Chondrocyte (in vitro differentiated cells): ENCODE measurements around the gene ANXA3. TPM values are rescaled to one million over a fixed set of nuclear protein-coding genes. Genes with fewer than 3 reads are reported as not detected.
A peak's percentile ranks its signal among the peaks of the same experiment; 100 is the strongest.
"Not testable (repeated sequence)": the region's sequence is repeated elsewhere in the genome, so short reads cannot be mapped to it uniquely, and the experiment has no call there.

Source experiments
- DNase-seq: peaks from one replicate; pipeline ENCODE4 v3.0.0; 2021; ENCODE audit warnings: mixed read lengths, low spot score
- H3K27ac Mint-ChIP-seq: one replicate; pipeline ENCODE4 v1.8.0; 2021; ENCODE audit warnings: mild to moderate bottlenecking, moderate library complexity, mixed read lengths; ENCODE audit not compliant: unreplicated experiment
- H3K27me3 Mint-ChIP-seq: 2 replicates; pipeline ENCODE4 v1.8.0; 2021; ENCODE audit warnings: low read depth, mixed read lengths
- H3K36me3 Mint-ChIP-seq: 2 replicates; pipeline ENCODE4 v1.8.0; 2021; ENCODE audit warnings: low read depth, mixed read lengths
- H3K4me1 Mint-ChIP-seq: 2 replicates; pipeline ENCODE4 v1.8.0; 2021; ENCODE audit warnings: low read depth, mild to moderate bottlenecking, mixed read lengths
- H3K4me3 Mint-ChIP-seq: one replicate; pipeline ENCODE4 v1.8.0; 2021; ENCODE audit warnings: mild to moderate bottlenecking, moderate library complexity, mixed read lengths; ENCODE audit not compliant: unreplicated experiment
- H3K9me3 Mint-ChIP-seq: 2 replicates; pipeline ENCODE4 v1.8.0; 2021; ENCODE audit warnings: low read depth, mixed read lengths
- CTCF ChIP-seq: fragments of 200-600 bp; sonication (generic); IDR thresholded peaks from 2 replicates; pipeline ENCODE4 v1.5.0; 2021; ENCODE audit warnings: antibody characterized with exemption, mild to moderate bottlenecking, moderate library complexity
- long read RNA-seq: library from polyadenylated mRNA; stranded (forward); transcript quantifications from one replicate; pipeline ENCODE4 v2.0.0, GENCODE V29; 2021
- total RNA-seq: library from RNA; stranded (reverse); gene quantifications from 3 replicates; pipeline ENCODE4 v1.2.1, GENCODE V29; 2021

The ANXA3 gene
- total RNA-seq, result 3.7 to 22.0 TPM (median 21.9 TPM) in 3 replicates
- long read RNA-seq, transcript ANXA3-201 (13 exons, 1,657 nt), result major isoform, 33 of 38 reads
- long read RNA-seq, partial matches to known transcripts, result 1 of 38 reads
- long read RNA-seq, other reads (novel, unspliced or antisense), result 4 of 38 reads

DNA sequence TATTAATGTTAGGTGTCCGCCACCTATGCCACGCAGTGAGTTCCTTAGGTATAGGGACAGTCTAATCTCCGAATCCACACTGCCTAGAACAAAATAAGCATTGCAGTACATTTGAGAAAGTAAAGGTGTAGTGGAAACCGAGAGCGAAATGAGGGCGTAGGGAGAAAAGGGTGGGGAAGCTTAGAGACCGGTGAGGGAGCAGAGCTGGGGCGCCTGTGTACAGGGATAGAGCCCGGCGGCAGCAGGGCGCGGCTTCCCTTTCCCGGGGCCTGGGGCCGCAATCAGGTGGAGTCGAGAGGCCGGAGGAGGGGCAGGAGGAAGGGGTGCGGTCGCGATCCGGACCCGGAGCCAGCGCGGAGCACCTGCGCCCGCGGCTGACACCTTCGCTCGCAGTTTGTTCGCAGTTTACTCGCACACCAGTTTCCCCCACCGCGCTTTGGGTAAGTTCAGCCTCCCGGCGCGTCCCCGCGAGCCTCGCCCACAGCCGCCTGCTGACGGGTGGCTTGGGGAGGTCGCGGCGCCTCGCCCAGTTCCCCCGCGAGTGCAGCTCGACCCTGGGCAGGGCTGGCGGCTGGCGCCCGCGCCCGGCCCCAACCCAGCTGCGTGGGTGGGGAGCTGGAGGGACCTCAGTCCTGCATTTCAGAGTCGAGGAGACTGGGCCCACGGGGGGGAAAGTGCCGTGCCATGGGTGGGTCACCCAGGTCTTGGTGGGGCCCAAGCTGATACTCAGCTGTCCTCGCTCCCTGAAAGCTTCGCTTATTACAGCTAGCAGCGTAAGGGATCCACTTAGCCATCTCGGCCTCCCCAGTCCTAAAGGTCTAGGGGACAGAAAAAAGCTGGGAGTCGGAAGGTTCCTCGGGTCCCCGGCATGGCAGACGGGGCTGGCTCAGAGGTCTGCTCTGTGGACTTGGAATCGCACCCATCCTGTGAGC, at the start of gene ANXA3:
Gene ANXA3, plus strand, starts transcription at position 351 of the 932 bp plus-strand sequence. CDS start 2,704 bp downstream, outside the sequence.
- Mint-ChIP-seq H3K36me3 (peaks cover 4% of the 10 kb centered on the region), H3K9me3 (no peaks in the 10 kb centered on the region), H3K27ac (peak within 1 kb of the TSS; percentile 30), H3K4me1 (peaks cover 26% of the 10 kb centered on the region), H3K4me3 (peak within 1 kb of the TSS; percentile 77), H3K27me3 (no peaks in the 10 kb centered on the region)
- TF ChIP-seq CTCF, result peak; percentile 35
- no peak for DNase-seq

DNA sequence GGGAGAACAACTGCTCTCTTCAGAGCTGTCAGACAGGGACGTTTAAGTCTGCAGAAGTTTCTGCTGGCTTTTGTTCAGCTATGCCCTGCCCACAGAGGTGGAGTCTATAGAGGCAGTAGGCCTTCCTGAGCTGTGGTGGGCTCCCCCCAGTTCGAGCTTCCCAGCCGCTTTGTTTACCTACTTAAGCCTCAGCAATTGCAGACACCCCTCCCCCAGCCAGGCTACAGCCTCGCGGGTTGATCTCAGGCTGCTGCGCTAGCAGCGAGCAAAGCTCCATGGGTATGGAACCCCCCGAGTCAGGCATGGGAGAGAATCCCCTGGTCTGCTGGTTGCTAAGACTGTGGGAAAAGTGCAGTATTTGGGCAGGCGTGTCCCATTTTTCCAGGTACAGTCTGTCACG, 45.3 kb upstream of the ANXA3 start:
- H3K4me3 Mint-ChIP-seq, H3K4me1 Mint-ChIP-seq, H3K36me3 Mint-ChIP-seq, H3K27me3 Mint-ChIP-seq, H3K27ac Mint-ChIP-seq, H3K9me3 Mint-ChIP-seq, DNase-seq: not testable (repeated sequence)

DNA sequence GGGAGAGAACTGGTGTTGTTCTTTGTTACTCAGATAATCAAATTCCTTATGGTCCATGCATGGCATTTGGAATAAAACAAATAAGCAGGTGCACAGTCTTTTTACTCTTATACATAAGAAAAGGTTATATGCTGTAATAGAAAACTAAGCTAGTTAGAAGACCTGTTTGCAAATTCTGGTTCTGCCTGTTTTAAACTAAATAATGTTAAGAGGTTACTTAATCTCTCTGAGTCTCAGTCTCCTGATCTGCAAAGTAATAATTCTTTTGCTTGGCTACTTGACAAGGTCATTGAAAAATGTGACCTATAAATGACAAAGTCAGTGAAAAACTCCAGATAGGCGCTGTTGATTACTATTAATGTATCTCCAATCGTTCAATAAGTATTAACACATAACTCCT, 42.5 kb upstream of the ANXA3 start:
- DNase-seq, result no peak
- Mint-ChIP-seq H3K9me3 (peaks cover 2% of the 10 kb centered on the region), H3K36me3 (peaks cover 2% of the 10 kb centered on the region), H3K4me3 (no peak overlapping the region), H3K4me1 (no peaks in the 10 kb centered on the region), H3K27me3 (no peaks in the 10 kb centered on the region), H3K27ac (no peak overlapping the region)
- TF ChIP-seq CTCF, result no peak

- Mint-ChIP-seq H3K4me3 (no peak overlapping the region), H3K9me3 (peaks cover 2% of the 10 kb centered on the region), H3K36me3 (peaks cover 2% of the 10 kb centered on the region), H3K27me3 (no peaks in the 10 kb centered on the region), H3K27ac (no peak overlapping the region), H3K4me1 (no peaks in the 10 kb centered on the region)
- no peak for TF ChIP-seq CTCF
- no peak for DNase-seq
Observed at GRCh38 chr4:78510108-78510507, 41.5 kb upstream of the ANXA3 start.

DNA sequence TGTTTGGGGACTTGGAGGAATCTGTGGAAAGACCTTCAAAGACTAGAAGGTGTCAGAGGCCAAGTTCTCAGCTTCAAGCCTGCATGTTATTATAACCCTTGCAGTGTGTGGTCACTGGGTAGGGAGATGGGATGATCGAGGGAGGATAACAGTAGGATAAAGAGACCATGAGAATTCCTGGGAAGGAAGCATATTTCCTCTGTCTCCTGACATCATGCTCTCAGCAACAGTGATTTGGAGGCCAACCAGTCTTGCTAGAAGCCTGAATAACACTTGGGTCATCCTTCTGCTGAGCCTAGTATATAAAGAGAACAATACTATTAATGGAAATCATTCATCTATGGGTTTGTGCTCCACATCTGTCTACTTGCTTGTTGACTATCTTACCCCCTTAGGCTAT, 40.9 kb upstream of the ANXA3 start:
- no peak overlapping the region for H3K4me3 Mint-ChIP-seq
- no peaks in the 10 kb centered on the region for H3K27me3 Mint-ChIP-seq
- no peak for TF ChIP-seq CTCF
- no peaks in the 10 kb centered on the region for H3K4me1 Mint-ChIP-seq
- H3K27ac Mint-ChIP-seq, result no peak overlapping the region
- DNase-seq, result no peak
- peaks cover 2% of the 10 kb centered on the region for H3K36me3 Mint-ChIP-seq
- no peaks in the 10 kb centered on the region for H3K9me3 Mint-ChIP-seq
